Omental fat pad (tissue), 4 donors: ENCODE measurements around the gene TMEM168. TPM values are rescaled to one million over a fixed set of nuclear protein-coding genes. Genes with fewer than 3 reads are reported as not detected.

Source experiments
- ATAC-seq: fragments of 150-250 bp; one replicate; pipeline ENCODE4 v1.9.1; 2016; ENCODE audit warnings: mild to moderate bottlenecking, moderate library complexity; ENCODE audit not compliant: low FRiP score
- DNase-seq: peaks from one replicate; pipeline ENCODE4 v3.0.0-alpha.2; 2019; ENCODE audit warnings: low spot score
- CTCF ChIP-seq, 3 donors: fragments of 450-650 bp; IDR thresholded peaks; one replicate each; pipeline ENCODE4 v1.5.1; 2016 to 2017; ENCODE audit warnings: antibody characterized with exemption in 3 of 3, mild to moderate bottlenecking in 3 of 3, moderate library complexity in 2 of 3
- total RNA-seq, 4 donors: library from RNA; depleted of rRNA; stranded (reverse); fragments of >200 nt; gene quantifications; one replicate each; pipeline ENCODE4 v1.1.0, GENCODE V29; 2016

Gene TMEM168
- total RNA-seq, 4 donors from 2014 or later, result 17.9 to 28.7 (median 20.8) TPM

- no peak for DNase-seq
- TF ChIP-seq CTCF (IDR thresholded peaks at IDR 0.05), result no peak
- ATAC-seq, result no peak
These were observed 9.1 kb downstream of the TMEM168 start for GRCh38 chr7:112781110-112781509.

GRCh38 chr7:112779667-112780066 is 10.5 kb downstream of the TMEM168 start:
- ATAC-seq, result no peak
- no peak for TF ChIP-seq CTCF (IDR thresholded peaks at IDR 0.05)
- no peak for DNase-seq

GRCh38 chr7:112777406-112777805 is 12.8 kb downstream of the TMEM168 start:
- ATAC-seq, result no peak
- no peak for TF ChIP-seq CTCF (IDR thresholded peaks at IDR 0.05)

GRCh38 chr7:112771166-112771565 is 19.0 kb downstream of the TMEM168 start:
- no peak for TF ChIP-seq CTCF (IDR thresholded peaks at IDR 0.05)
- DNase-seq (no peak), ATAC-seq (no peak)

More at GRCh38 chr7:112777406-112777805, 12.8 kb downstream of the TMEM168 start:
- no peak for DNase-seq

GRCh38 chr7:112770051-112770450 is 20.1 kb downstream of the TMEM168 start:
- no peak for TF ChIP-seq CTCF (IDR thresholded peaks at IDR 0.05)
- ATAC-seq, result no peak
- no peak for DNase-seq

- ATAC-seq, result no peak
- no peak for DNase-seq
- no peak for TF ChIP-seq CTCF (IDR thresholded peaks at IDR 0.05)
These were observed 25.1 kb downstream of the TMEM168 start for GRCh38 chr7:112765105-112765504.

GRCh38 chr7:112763996-112764395 is 26.2 kb downstream of the TMEM168 start:
- no peak for ATAC-seq
- TF ChIP-seq CTCF (IDR thresholded peaks at IDR 0.05), result no peak
- DNase-seq, result no peak
